Esophagus muscularis mucosa (tissue), 3 donors: Measurements from ENCODE around the gene BIRC6.

Source experiments
- POLR2A ChIP-seq: fragments of 450-650 bp; IDR thresholded peaks from one replicate; pipeline ENCODE4 v1.6.1; 2017; ENCODE audit warnings: antibody characterized with exemption, moderate library complexity, mild to moderate bottlenecking, low read depth
- TF ChIP-seq, protein P1 (sequence below), 3 experiments: fragments of 200-600 bp in 2 of 3; fragments of 450-650 bp in 1 of 3; sonication (generic) in 2 of 3; IDR thresholded peaks; one replicate each; pipeline ENCODE4 v1.5.1; 2017 to 2019; ENCODE audit warnings: antibody characterized with exemption in 3 of 3, mild to moderate bottlenecking in 2 of 3, moderate library complexity in 1 of 3

DNA sequence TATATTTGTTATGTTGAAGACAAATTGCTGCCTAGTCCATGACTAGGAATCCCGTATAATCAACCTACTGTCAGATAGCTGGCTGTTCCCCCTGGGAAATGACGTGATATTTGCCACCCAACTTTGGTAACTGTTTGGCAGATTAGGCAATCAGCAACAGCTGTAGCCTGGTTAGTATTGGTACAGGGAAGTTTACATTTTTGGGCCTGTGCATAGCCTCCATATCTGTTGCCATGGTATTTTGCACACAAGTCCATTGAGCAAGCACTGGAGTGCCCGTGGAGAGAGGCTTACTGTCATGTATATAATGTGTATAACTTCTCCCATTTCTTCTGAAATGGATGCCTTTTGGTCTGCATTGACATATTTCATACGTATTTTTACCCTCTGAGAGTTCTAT is 27.7 kb downstream of the BIRC6 start:
- no peak for TF ChIP-seq POLR2A
- TF ChIP-seq, protein P1, sequence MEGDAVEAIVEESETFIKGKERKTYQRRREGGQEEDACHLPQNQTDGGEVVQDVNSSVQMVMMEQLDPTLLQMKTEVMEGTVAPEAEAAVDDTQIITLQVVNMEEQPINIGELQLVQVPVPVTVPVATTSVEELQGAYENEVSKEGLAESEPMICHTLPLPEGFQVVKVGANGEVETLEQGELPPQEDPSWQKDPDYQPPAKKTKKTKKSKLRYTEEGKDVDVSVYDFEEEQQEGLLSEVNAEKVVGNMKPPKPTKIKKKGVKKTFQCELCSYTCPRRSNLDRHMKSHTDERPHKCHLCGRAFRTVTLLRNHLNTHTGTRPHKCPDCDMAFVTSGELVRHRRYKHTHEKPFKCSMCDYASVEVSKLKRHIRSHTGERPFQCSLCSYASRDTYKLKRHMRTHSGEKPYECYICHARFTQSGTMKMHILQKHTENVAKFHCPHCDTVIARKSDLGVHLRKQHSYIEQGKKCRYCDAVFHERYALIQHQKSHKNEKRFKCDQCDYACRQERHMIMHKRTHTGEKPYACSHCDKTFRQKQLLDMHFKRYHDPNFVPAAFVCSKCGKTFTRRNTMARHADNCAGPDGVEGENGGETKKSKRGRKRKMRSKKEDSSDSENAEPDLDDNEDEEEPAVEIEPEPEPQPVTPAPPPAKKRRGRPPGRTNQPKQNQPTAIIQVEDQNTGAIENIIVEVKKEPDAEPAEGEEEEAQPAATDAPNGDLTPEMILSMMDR (IDR thresholded peaks at IDR 0.05) = no peak
